HepG2 (cell line): Measurements from ENCODE around the gene ARHGEF6. TPM values are rescaled to one million over a fixed set of nuclear protein-coding genes. Genes with fewer than 3 reads are reported as not detected.

Source experiments
- ATAC-seq: fragments of 200-7000 bp; cut with Tn5 transposase; 3 replicates; pipeline ENCODE4 v1.9.1; 2020; ENCODE audit warnings: mild to moderate bottlenecking, moderate library complexity
- BruUV-seq: library from RNA; stranded (reverse); fragments of 400-500 nt; replicated peaks from 2 replicates; lab custom pipeline; 2021; lab: Mats Ljungman, UMichigan
- CTCF ChIA-PET: fragments of 300-600 bp; formaldehyde crosslinking; extraction: SDS; loops from one replicate; lab custom pipeline; 2021; ENCODE audit warnings: low total read pairs, inconsistent platforms, low intra/inter-chr PET ratio; lab: Yijun Ruan, JAX
- POLR2A ChIA-PET: fragments of 350-600 bp; sonication (Branson Sonifier 250); formaldehyde crosslinking; loops from one replicate; lab custom pipeline; 2020; ENCODE audit warnings: antibody characterized with exemption, inconsistent platforms; lab: Yijun Ruan, JAX
- DNase-seq: peaks from one replicate; pipeline ENCODE4 v3.0.0-alpha.2; 2015; ENCODE audit warnings: low spot score
- FAIRE-seq: peaks from 3 replicates; lab custom pipeline; 2011; peaks lifted over from hg19 to GRCh38; lab: Jason Lieb, UNC
- H2AFZ ChIP-seq: one replicate; pipeline ENCODE4 v1.6.1; 2011; ENCODE audit warnings: low read length, inconsistent platforms
- H3K27ac ChIP-seq: fragments of 300-600 bp; 3 replicates; pipeline ENCODE4 v1.8.0; 2011; ENCODE audit warnings: mixed run types, mild to moderate bottlenecking, mixed read lengths, low read length, inconsistent platforms; ENCODE audit not compliant: insufficient read depth; ENCODE audit errors: extremely low read length
- H3K27me3 ChIP-seq, 2 experiments: fragments of 200-600 bp in 1 of 2; 2 replicates in 1 of 2; 3 replicates in 1 of 2; pipeline versions ENCODE4 v1.6.0 to v1.8.0; 2011; ENCODE audit warnings: low read length in 2 of 2, mild to moderate bottlenecking in 2 of 2, moderate library complexity in 2 of 2, inconsistent platforms in 1 of 2; ENCODE audit not compliant: insufficient read depth in 2 of 2, control insufficient read depth in 1 of 2
- H3K36me3 ChIP-seq, 2 experiments: fragments of 200-600 bp in 1 of 2; replicated peaks in 1 of 2; 2 replicates in 1 of 2; 3 replicates in 1 of 2; pipeline versions ENCODE4 v1.5.1 to v1.8.0; 2011; ENCODE audit warnings: low read length in 2 of 2, inconsistent platforms in 1 of 2; ENCODE audit not compliant: insufficient read depth in 2 of 2, control insufficient read depth in 1 of 2
- H3K4me1 ChIP-seq: 2 replicates; pipeline ENCODE4 v1.5.1; 2012; ENCODE audit warnings: low read length, inconsistent platforms; ENCODE audit not compliant: insufficient read depth
- H3K4me2 ChIP-seq: 2 replicates; pipeline ENCODE4 v1.6.0; 2011; ENCODE audit warnings: low read depth, low read length, inconsistent platforms
- H3K4me3 ChIP-seq, 3 experiments: fragments of 200-600 bp in 1 of 3; sonication (generic), shearing (Covaris generic) in 1 of 3; replicated peaks in 1 of 3; 2 replicates each; pipeline ENCODE4 v1.5.1; 2011 to 2016; ENCODE audit warnings: low read length in 3 of 3, inconsistent platforms in 2 of 3, low read depth in 2 of 3, mild to moderate bottlenecking in 2 of 3, control low read depth in 1 of 3, mixed read lengths in 1 of 3; ENCODE audit not compliant: insufficient read depth in 1 of 3
- H3K79me2 ChIP-seq: one replicate; pipeline ENCODE4 v1.6.1; 2011; ENCODE audit warnings: low read length, inconsistent platforms; ENCODE audit not compliant: insufficient read depth
- H3K9ac ChIP-seq: 2 replicates; pipeline ENCODE4 v1.6.0; 2011; ENCODE audit warnings: mild to moderate bottlenecking, low read depth, low read length, inconsistent platforms; ENCODE audit not compliant: insufficient read depth
- H3K9me3 ChIP-seq: 2 replicates; pipeline ENCODE4 v1.5.1; 2012; ENCODE audit warnings: mild to moderate bottlenecking, low read length
- H4K20me1 ChIP-seq: 2 replicates; pipeline ENCODE4 v1.6.0; 2011; ENCODE audit warnings: inconsistent platforms, mild to moderate bottlenecking, low read length, moderate library complexity; ENCODE audit not compliant: insufficient read depth
- CENPT ChIP-seq: sonication (generic); formaldehyde crosslinking; IDR thresholded peaks from 2 replicates; pipeline ENCODE4 v1.8.0; 2022; ENCODE audit warnings: low read depth, mild to moderate bottlenecking, moderate library complexity, missing genetic modification reagents
- FOSL2 ChIP-seq: sonication (generic); formaldehyde crosslinking; IDR thresholded peaks from 2 replicates; pipeline ENCODE4 v1.4.0; 2020; ENCODE audit warnings: missing genetic modification reagents
- LCORL ChIP-seq, 2 experiments: fragments of 450-650 bp in 1 of 2; sonication (generic) in 1 of 2; formaldehyde crosslinking in 1 of 2; IDR thresholded peaks; 2 replicates each; pipeline versions ENCODE4 v1.5.0 to v1.6.1; 2017 to 2020; ENCODE audit warnings: antibody characterized with exemption in 1 of 2, missing genetic modification reagents in 1 of 2
- POGK ChIP-seq: sonication (generic); formaldehyde crosslinking; conservative IDR thresholded peaks from 2 replicates; pipeline ENCODE4 v1.8.0; 2022; ENCODE audit warnings: mild to moderate bottlenecking, moderate library complexity, missing genetic modification reagents
- SMARCE1 ChIP-seq: fragments of 450-650 bp; IDR thresholded peaks from 2 replicates; pipeline ENCODE4 v1.6.1; 2017; ENCODE audit warnings: borderline replicate concordance
- TBP ChIP-seq: sonication (generic); formaldehyde crosslinking; IDR thresholded peaks from 2 replicates; pipeline ENCODE4 v1.5.0; 2020; ENCODE audit warnings: missing genetic modification reagents
- ZBTB40 ChIP-seq, 2 experiments: fragments of 450-650 bp in 1 of 2; sonication (generic) in 1 of 2; formaldehyde crosslinking in 1 of 2; IDR thresholded peaks; 2 replicates each; pipeline versions ENCODE4 v1.6.1 to v1.8.0; 2016 to 2022; ENCODE audit warnings: antibody characterized with exemption in 1 of 2, mild to moderate bottlenecking in 1 of 2, missing genetic modification reagents in 1 of 2
- ZNF331 ChIP-seq: sonication (generic); formaldehyde crosslinking; IDR thresholded peaks from 2 replicates; pipeline ENCODE4 v1.4.0; 2020; ENCODE audit warnings: missing genetic modification reagents
- ZNF468 ChIP-seq: sonication (generic); formaldehyde crosslinking; IDR thresholded peaks from 2 replicates; pipeline ENCODE4 v1.8.0; 2022; ENCODE audit warnings: mild to moderate bottlenecking, moderate library complexity, missing genetic modification reagents
- WGBS: methylation state at CpG from one replicate; pipeline ENCODE4 v1.1.6; 2017; ENCODE audit warnings: low lambda C conversion rate; 5-methylcytosine and 5-hydroxymethylcytosine counted together
- in situ Hi-C: cut with HindIII; loops from 2 replicates; pipeline ENCODE4 v1.10.0; 2017; ENCODE audit warnings: low pct_unique_long_range_greater_than_20kb; ENCODE audit not compliant: extremely low pct_ligation_motif_present
- intact Hi-C: fragments of 100-400 bp; cut with micrococcal nuclease; formaldehyde crosslinking; loops from one replicate; pipeline ENCODE4 v1.10.0; 2022; ENCODE audit not compliant: unreplicated experiment
- polyA plus RNA-seq, 8 experiments: library from polyadenylated mRNA; depleted of rRNA in 3 of 8; stranded (reverse) in 7 of 8; unstranded in 1 of 8; fragments of >200 nt; fragmentation: Illumina TruSeq in 4 of 8; extraction: Trizol in 4 of 8; gene quantifications; 2 replicates each; pipeline versions ENCODE4 v1.2.1 to v1.2.3, GENCODE V29; 2011 to 2016; ENCODE audit warnings: low read depth in 4 of 8, missing spikeins in 1 of 8, mixed read lengths in 1 of 8; ENCODE audit not compliant: insufficient read depth in 1 of 8
- total RNA-seq, 5 experiments: library from RNA; depleted of rRNA; stranded (reverse); fragments of >200 nt; fragmentation: Illumina TruSeq; extraction: Trizol; gene quantifications; 2 replicates each; pipeline ENCODE4 v1.2.3, GENCODE V29; 2016; ENCODE audit warnings: low read depth in 1 of 5
- TF ChIP-seq, protein P1 (sequence below): sonication (generic); formaldehyde crosslinking; IDR thresholded peaks from 2 replicates; pipeline ENCODE4 v1.4.0; 2020; ENCODE audit warnings: low read depth, missing genetic modification reagents

Gene ARHGEF6
- total and polyA plus RNA-seq, 2 of the 13 experiments (the other 11 are each of a cell fraction or from before 2014, with no cell fraction given), result 0.03 TPM; not detected in 1

DNA sequence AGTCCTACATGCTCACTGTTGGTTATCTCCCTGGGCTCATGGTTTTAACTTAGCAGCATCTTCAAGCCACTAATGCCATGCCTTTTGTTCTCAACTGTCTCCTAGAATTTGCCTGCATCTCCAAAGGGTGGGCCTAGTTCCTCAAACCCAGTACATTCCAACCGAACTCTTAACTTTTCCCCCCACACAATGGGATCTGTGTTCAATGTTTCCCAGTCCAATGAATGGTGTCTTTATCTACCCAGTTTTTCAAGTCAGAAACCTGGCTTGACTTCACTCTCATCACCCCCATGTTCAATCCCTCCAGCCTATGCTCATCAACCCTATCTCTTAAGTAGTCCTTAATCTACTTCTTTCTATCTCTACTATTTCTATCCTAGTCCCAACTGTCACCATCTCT lies 119.8 kb downstream of the ARHGEF6 start:
- 44% methylated on average over 1 of the region's 1 CpG for WGBS
- TF ChIP-seq, protein P1, sequence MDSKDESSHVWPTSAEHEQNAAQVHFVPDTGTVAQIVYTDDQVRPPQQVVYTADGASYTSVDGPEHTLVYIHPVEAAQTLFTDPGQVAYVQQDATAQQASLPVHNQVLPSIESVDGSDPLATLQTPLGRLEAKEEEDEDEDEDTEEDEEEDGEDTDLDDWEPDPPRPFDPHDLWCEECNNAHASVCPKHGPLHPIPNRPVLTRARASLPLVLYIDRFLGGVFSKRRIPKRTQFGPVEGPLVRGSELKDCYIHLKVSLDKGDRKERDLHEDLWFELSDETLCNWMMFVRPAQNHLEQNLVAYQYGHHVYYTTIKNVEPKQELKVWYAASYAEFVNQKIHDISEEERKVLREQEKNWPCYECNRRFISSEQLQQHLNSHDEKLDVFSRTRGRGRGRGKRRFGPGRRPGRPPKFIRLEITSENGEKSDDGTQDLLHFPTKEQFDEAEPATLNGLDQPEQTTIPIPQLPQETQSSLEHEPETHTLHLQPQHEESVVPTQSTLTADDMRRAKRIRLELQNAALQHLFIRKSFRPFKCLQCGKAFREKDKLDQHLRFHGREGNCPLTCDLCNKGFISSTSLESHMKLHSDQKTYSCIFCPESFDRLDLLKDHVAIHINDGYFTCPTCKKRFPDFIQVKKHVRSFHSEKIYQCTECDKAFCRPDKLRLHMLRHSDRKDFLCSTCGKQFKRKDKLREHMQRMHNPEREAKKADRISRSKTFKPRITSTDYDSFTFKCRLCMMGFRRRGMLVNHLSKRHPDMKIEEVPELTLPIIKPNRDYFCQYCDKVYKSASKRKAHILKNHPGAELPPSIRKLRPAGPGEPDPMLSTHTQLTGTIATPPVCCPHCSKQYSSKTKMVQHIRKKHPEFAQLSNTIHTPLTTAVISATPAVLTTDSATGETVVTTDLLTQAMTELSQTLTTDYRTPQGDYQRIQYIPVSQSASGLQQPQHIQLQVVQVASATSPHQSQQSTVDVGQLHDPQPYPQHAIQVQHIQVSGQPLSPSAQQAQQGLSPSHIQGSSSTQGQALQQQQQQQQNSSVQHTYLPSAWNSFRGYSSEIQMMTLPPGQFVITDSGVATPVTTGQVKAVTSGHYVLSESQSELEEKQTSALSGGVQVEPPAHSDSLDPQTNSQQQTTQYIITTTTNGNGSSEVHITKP (CRISPR knock-in tag), result no peak
- no peak for TF ChIP-seq FOSL2 (CRISPR knock-in tag)
- TF ChIP-seq LCORL (IDR thresholded peaks at IDR 0.05), result no peak
- no peak for TF ChIP-seq LCORL (CRISPR knock-in tag; IDR thresholded peaks at IDR 0.05)
- no peak for TF ChIP-seq POGK (CRISPR knock-in tag)
- TF ChIP-seq TBP (CRISPR knock-in tag), result no peak
- TF ChIP-seq ZBTB40 (IDR thresholded peaks at IDR 0.05), result no peak
- TF ChIP-seq ZBTB40 (CRISPR knock-in tag; IDR thresholded peaks at IDR 0.05), result no peak
- no peak for TF ChIP-seq ZNF468 (CRISPR knock-in tag)
- TF ChIP-seq SMARCE1, result no peak
- no peak for TF ChIP-seq CENPT (CRISPR knock-in tag)
- no peak for TF ChIP-seq ZNF331 (CRISPR knock-in tag)

More for the DNA sequence above, 119.8 kb downstream of the ARHGEF6 start:
- CTCF ChIA-PET, result no interaction called here
- no peaks in the 10 kb centered on the region for H4K20me1 ChIP-seq
- ATAC-seq, result no peak
- DNase-seq, result no peak
- H3K4me3 ChIP-seq, result no peak overlapping the region
- H3K79me2 ChIP-seq, result no peaks in the 10 kb centered on the region
- in situ Hi-C loops (no loop called here), intact Hi-C loops (no loop called here)
- BruUV-seq, result no TSS peak
- no peaks in the 10 kb centered on the region for H3K4me1 ChIP-seq
- H3K9me3 ChIP-seq, result no peaks in the 10 kb centered on the region
- H3K36me3 ChIP-seq, result no peaks in the 10 kb centered on the region
- H2AFZ ChIP-seq, result no peak overlapping the region
- H3K27me3 ChIP-seq, result no peaks in the 10 kb centered on the region; a peak in 1 of 5 replicates
- no peak for FAIRE-seq
- no peak overlapping the region for H3K4me2 ChIP-seq
- no peak overlapping the region for H3K9ac ChIP-seq
- POLR2A ChIA-PET, result no interaction called here
- H3K27ac ChIP-seq, result no peak overlapping the region
